Lung (tissue), 12 donors: ENCODE measurements around the gene SLC32A1. TPM values are rescaled to one million over a fixed set of nuclear protein-coding genes. Genes with fewer than 3 reads are reported as not detected.

ENCODE experiments used
- ATAC-seq: fragments of 200-7000 bp; cut with Tn5 transposase; one replicate; pipeline ENCODE4 v1.9.1; 2020; ENCODE audit warnings: moderate number of reproducible peaks; ENCODE audit not compliant: insufficient read depth, low FRiP score
- DNase-seq, 3 donors: peaks; one replicate each; pipeline ENCODE4 v3.0.0-alpha.2; 2013 to 2017
- H3K27ac ChIP-seq, 2 donors: one replicate each; pipeline ENCODE4 v1.5.1; 2013; ENCODE audit warnings: mild to moderate bottlenecking in 2 of 2, moderate library complexity in 2 of 2, control low read depth in 1 of 2, inconsistent platforms in 1 of 2, low read depth in 1 of 2, low read length in 1 of 2
- H3K27me3 ChIP-seq, 3 donors: one replicate each; pipeline ENCODE4 v1.5.1; 2013; ENCODE audit warnings: low read length in 2 of 3; ENCODE audit not compliant: control insufficient read depth in 3 of 3, insufficient read depth in 3 of 3
- H3K36me3 ChIP-seq, 4 donors: one replicate each; pipeline ENCODE4 v1.5.1; 2013; ENCODE audit warnings: low read length in 4 of 4, mild to moderate bottlenecking in 1 of 4, moderate library complexity in 1 of 4; ENCODE audit not compliant: control insufficient read depth in 4 of 4, insufficient read depth in 4 of 4
- H3K4me1 ChIP-seq, 5 donors: one replicate each; pipeline ENCODE4 v1.5.1; 2013; ENCODE audit warnings: low read length in 5 of 5, mild to moderate bottlenecking in 2 of 5, moderate library complexity in 1 of 5; ENCODE audit not compliant: control insufficient read depth in 5 of 5, insufficient read depth in 5 of 5
- H3K4me3 ChIP-seq: one replicate; pipeline ENCODE4 v1.5.1; 2013; ENCODE audit warnings: mild to moderate bottlenecking, control low read depth, moderate library complexity
- H3K9ac ChIP-seq, 2 donors: one replicate each; pipeline ENCODE4 v1.5.1; 2013; ENCODE audit warnings: low read length in 2 of 2, control low read depth in 1 of 2; ENCODE audit not compliant: insufficient read depth in 1 of 2
- H3K9me3 ChIP-seq, 4 donors: one replicate each; pipeline ENCODE4 v1.5.1; 2013; ENCODE audit warnings: low read length in 3 of 4, mild to moderate bottlenecking in 1 of 4, moderate library complexity in 1 of 4; ENCODE audit not compliant: control insufficient read depth in 4 of 4, insufficient read depth in 3 of 4
- WGBS, 2 donors: extraction: QIAGEN DNeasy Blood & Tissue Kit; methylation state at CpG; one replicate each; pipeline ENCODE4 v1.1.7; 2013; 5-methylcytosine and 5-hydroxymethylcytosine counted together
- polyA plus RNA-seq, 2 donors: library from polyadenylated mRNA; stranded (reverse); fragments of 200-250 nt; gene quantifications; one replicate each; pipeline ENCODE4 v1.2.1, GENCODE V29; 2013
- total RNA-seq, 2 donors: library from RNA; depleted of rRNA in 1 of 2; stranded (reverse); fragments of >200 nt in 1 of 2; gene quantifications; one replicate each; pipeline ENCODE4 v1.2.1, GENCODE V29; 2014 to 2021
- TF ChIP-seq, protein P1 (sequence below): IDR thresholded peaks from 2 replicates; pipeline ENCODE4 v1.5.1; 2012; ENCODE audit warnings: mild to moderate bottlenecking; ENCODE audit errors: control extremely low read depth, extremely low read depth
- donor health status: control.
- donor health status: control.
- donor health status: Bipolar disorder and iron deficiency.
- donor health status: healthy.
- donor health status: DM: yes; HTN: yes; CAD: no.

SLC32A1 gene
- total and polyA plus RNA-seq, 4 donors, result not detected

GRCh38 chr20:38725148-38725901, 1.0 kb downstream of the SLC32A1 start:
- no peak for ATAC-seq
- Histone ChIP-seq H3K4me3 (no peak overlapping the region), H3K4me1 (peaks cover 0 to 16% (median 0%) of the 10 kb centered on the region in 5 donors), H3K9ac (no peak overlapping the region), H3K9me3 (peaks cover 0 to 16% (median 0%) of the 10 kb centered on the region in 4 donors), H3K27me3 (peaks cover 35 to 98% (median 89%) of the 10 kb centered on the region in 3 donors), H3K27ac (no peak overlapping the region), H3K36me3 (no peaks in the 10 kb centered on the region)
- WGBS, 2 donors, result 2 to 5% methylated on average over 35 of the region's 35 CpGs
- no peak for DNase-seq
- TF ChIP-seq, protein P1, sequence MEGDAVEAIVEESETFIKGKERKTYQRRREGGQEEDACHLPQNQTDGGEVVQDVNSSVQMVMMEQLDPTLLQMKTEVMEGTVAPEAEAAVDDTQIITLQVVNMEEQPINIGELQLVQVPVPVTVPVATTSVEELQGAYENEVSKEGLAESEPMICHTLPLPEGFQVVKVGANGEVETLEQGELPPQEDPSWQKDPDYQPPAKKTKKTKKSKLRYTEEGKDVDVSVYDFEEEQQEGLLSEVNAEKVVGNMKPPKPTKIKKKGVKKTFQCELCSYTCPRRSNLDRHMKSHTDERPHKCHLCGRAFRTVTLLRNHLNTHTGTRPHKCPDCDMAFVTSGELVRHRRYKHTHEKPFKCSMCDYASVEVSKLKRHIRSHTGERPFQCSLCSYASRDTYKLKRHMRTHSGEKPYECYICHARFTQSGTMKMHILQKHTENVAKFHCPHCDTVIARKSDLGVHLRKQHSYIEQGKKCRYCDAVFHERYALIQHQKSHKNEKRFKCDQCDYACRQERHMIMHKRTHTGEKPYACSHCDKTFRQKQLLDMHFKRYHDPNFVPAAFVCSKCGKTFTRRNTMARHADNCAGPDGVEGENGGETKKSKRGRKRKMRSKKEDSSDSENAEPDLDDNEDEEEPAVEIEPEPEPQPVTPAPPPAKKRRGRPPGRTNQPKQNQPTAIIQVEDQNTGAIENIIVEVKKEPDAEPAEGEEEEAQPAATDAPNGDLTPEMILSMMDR, result no peak

DNA sequence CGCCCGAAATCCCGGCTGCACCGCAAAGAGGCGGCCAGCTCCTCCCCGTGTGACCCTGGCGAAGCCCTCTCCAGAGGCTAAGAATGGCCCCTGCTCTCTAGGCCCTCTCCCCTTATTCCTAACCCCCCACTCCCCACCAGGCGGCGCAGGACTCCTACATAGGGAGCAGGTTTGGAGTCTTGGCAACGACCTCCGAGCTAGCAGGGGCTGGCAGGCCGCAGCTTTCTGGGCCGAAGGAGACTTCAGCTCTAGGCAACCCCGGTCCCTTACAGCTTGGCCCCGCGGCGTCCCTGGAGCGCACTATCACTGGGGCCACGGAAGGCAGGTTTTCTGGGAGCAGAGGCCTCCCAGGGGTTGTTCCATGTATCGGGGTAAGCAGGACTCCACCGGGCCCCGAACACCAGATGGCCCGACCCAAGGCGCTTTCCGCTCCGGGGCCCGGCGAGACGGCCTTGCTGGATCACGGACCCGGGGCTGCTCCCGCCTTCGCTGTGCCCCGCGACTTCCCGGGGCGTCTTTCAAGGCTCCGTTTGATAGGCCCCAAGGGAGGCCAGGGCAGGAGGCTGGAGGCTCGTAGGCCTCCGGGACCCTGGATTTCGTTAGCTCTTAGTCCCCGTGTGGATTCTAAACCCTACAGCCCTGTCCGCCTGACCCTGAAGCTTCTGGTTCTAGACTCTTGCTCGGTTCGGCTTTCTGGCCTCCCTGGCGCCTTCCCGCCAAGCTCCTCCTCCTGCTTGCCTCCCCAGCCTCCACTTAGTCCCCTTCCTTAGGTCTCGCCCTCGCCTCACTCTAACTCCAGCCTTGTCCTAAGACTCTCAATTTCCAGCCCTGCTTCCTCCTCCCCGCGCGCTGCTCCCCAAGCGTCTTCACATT, 1.9 kb downstream of the SLC32A1 start:
- ATAC-seq, result no peak
- Histone ChIP-seq H3K4me3 (no peak overlapping the region), H3K27ac (no peak overlapping the region), H3K9ac (no peak overlapping the region), H3K4me1 (peaks cover 0 to 22% (median 3%) of the 10 kb centered on the region in 5 donors), H3K27me3 (peaks cover 38 to 98% (median 89%) of the 10 kb centered on the region in 3 donors), H3K36me3 (no peaks in the 10 kb centered on the region), H3K9me3 (peaks cover 0 to 13% (median 0%) of the 10 kb centered on the region in 4 donors)
- DNase-seq, result peak; percentile 59 to 65 (median 63)
- TF ChIP-seq, protein P1, result peak; percentile 10
- 9 to 13% methylated on average over 46 to 53 of the region's 53 CpGs for WGBS, 2 donors

DNA sequence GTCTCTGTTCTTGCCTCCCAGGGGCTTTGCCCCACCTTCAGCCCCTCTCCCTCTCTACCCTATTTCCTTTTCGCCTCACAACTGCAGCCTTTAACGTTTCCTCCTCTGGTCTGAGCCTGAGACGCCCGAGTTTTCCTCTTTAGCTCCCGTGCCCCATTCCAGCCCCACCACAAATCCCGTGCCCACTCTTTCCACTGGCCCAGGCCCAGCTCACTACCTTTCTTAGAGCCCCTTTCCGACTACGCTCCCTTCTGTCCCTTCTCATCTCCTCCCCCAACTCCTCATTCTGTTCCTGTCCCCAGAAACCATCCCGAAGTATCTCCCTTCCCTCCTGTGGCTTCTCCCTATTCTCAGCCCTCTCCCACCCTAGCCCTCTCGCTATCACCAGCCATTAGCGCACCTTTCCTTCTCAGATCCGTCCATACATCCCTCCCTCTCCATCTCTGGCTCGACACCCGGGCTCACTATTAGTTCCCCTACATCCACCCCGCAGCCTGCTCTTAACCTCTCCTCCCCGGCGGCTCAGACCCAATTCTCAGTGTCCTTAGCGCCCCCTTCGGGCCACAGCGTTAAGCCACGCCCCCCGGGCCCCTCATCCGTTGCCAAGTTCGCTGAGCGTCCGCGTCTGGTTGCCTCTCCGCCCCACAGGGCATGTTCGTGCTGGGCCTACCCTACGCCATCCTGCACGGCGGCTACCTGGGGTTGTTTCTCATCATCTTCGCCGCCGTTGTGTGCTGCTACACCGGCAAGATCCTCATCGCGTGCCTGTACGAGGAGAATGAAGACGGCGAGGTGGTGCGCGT, 2.7 kb downstream of the SLC32A1 start:
- ATAC-seq, result no peak
- peak; percentile 26 to 56 (median 35) for DNase-seq
- Histone ChIP-seq H3K27ac (no peak overlapping the region), H3K27me3 (peaks cover 32 to 96% (median 89%) of the 10 kb centered on the region in 3 donors), H3K36me3 (no peaks in the 10 kb centered on the region), H3K4me3 (no peak overlapping the region), H3K4me1 (peaks cover 0 to 25% (median 3%) of the 10 kb centered on the region in 5 donors), H3K9ac (no peak overlapping the region), H3K9me3 (peaks cover 0 to 13% (median 0%) of the 10 kb centered on the region in 4 donors)
- TF ChIP-seq, protein P1, result no peak
- 3% methylated on average over 43 of the region's 43 CpGs for WGBS, 2 donors
